NCI-H748 treated with DMSO at 0.1 percent for 48 hours (cell line): ENCODE measurements around the gene SEL1L3.

ENCODE experiments used
- DNase-seq: peaks from one replicate; lab custom pipeline; 2025; lab: John Stamatoyannopoulos, UW

Gene SEL1L3

GRCh38 chr4:25750874-25751273 lies 111.9 kb downstream of the SEL1L3 start:
- no peak for DNase-seq

- no peak for DNase-seq
These were observed 113.5 kb downstream of the SEL1L3 start for GRCh38 chr4:25749150-25749794.

- no peak for DNase-seq
These were observed 118.8 kb downstream of the SEL1L3 start for GRCh38 chr4:25743971-25744370.

- DNase-seq = no peak
These were observed 133.2 kb downstream of the SEL1L3 start for GRCh38 chr4:25729564-25729963.

GRCh38 chr4:25728886-25729285 lies 133.9 kb downstream of the SEL1L3 start:
- no peak for DNase-seq

- no peak for DNase-seq
These were observed 134.9 kb downstream of the SEL1L3 start for GRCh38 chr4:25727711-25728493.

GRCh38 chr4:25725870-25726269 lies 136.9 kb downstream of the SEL1L3 start:
- no peak for DNase-seq

- no peak for DNase-seq
These were observed 139.4 kb downstream of the SEL1L3 start for GRCh38 chr4:25723409-25723808.

GRCh38 chr4:25722964-25723363 lies 139.8 kb downstream of the SEL1L3 start:
- no peak for DNase-seq

- DNase-seq = no peak
These were observed 149.0 kb downstream of the SEL1L3 start for GRCh38 chr4:25713812-25714211.

- DNase-seq = no peak
These were observed 150.2 kb downstream of the SEL1L3 start for GRCh38 chr4:25712611-25713010.

- no peak for DNase-seq
These were observed 152.2 kb downstream of the SEL1L3 start for GRCh38 chr4:25710637-25711036.

- DNase-seq = no peak
These were observed 158.3 kb downstream of the SEL1L3 start for GRCh38 chr4:25704516-25704915.

- DNase-seq = no peak
These were observed 158.9 kb downstream of the SEL1L3 start for GRCh38 chr4:25703731-25704388.

- no peak for DNase-seq
These were observed 159.9 kb downstream of the SEL1L3 start for GRCh38 chr4:25702848-25703247.

GRCh38 chr4:25700661-25701060 lies 162.1 kb downstream of the SEL1L3 start:
- no peak for DNase-seq

- DNase-seq = no peak
These were observed 165.3 kb downstream of the SEL1L3 start for GRCh38 chr4:25697516-25697915.
